ACC112 (cell line): ENCODE results near the gene SCAP.
"Not testable (repeated sequence)": the region's sequence is repeated elsewhere in the genome, so short reads cannot be mapped to it uniquely, and the experiment has no call there.

ENCODE experiments used
- H2AFZ ChIP-seq: fragments of 200-600 bp; sonication (generic); one replicate; pipeline ENCODE4 v1.6.0; 2017; ENCODE audit warnings: antibody characterized with exemption, low read length; ENCODE audit not compliant: unreplicated experiment
- H3K27ac ChIP-seq: fragments of 200-600 bp; sonication (generic); 2 replicates; pipeline ENCODE4 v1.5.1; 2014; ENCODE audit warnings: low read depth, mild to moderate bottlenecking, antibody characterized with exemption, low read length, moderate library complexity
- H3K27me3 ChIP-seq: fragments of 200-600 bp; sonication (generic); 2 replicates; pipeline ENCODE4 v1.6.1; 2014; ENCODE audit warnings: mild to moderate bottlenecking, antibody characterized with exemption, low read length, moderate library complexity, mixed read lengths; ENCODE audit not compliant: insufficient read depth
- H3K36me3 ChIP-seq: fragments of 200-600 bp; sonication (generic); 2 replicates; pipeline ENCODE4 v1.6.1; 2016; ENCODE audit warnings: mild to moderate bottlenecking, antibody characterized with exemption, low read length, moderate library complexity, mixed read lengths; ENCODE audit not compliant: insufficient read depth
- H3K4me1 ChIP-seq: fragments of 200-600 bp; sonication (generic); one replicate; pipeline ENCODE4 v1.6.1; 2016; ENCODE audit warnings: low read length, mixed read lengths; ENCODE audit not compliant: insufficient read depth, unreplicated experiment, control insufficient read depth
- H3K4me3 ChIP-seq: fragments of 200-600 bp; sonication (generic); 2 replicates; pipeline ENCODE4 v1.5.1; 2014; ENCODE audit warnings: mild to moderate bottlenecking, low read depth, low read length
- H3K79me2 ChIP-seq: fragments of 200-600 bp; sonication (generic); one replicate; pipeline ENCODE4 v1.6.0; 2016; ENCODE audit warnings: low read length; ENCODE audit not compliant: control insufficient read depth, unreplicated experiment, insufficient read depth

Gene SCAP

DNA sequence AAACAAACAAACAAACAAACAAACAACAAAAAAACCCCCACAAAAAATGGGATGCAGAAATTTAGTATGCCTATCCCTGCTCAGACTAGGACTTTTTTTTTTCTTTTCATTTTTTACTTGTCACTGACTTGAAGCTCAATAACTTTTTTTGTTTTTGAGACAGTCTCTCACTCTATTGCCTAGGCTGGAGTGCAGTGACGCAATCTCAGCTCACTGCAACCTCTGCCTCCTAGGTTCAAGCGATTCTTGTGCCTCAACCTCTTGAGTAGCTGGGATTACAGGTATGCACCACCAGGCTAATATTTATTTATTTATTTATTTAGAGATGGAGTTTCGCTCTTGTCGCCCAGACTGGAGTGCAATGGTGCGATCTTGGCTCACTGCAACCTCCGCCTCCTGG is 29.5 kb upstream of the SCAP start:
- H2AFZ ChIP-seq, H3K79me2 ChIP-seq, H3K4me1 ChIP-seq, H3K27ac ChIP-seq, H3K27me3 ChIP-seq, H3K4me3 ChIP-seq: not testable (repeated sequence)
- H3K36me3 ChIP-seq = peaks cover 13% of the 10 kb centered on the region

DNA sequence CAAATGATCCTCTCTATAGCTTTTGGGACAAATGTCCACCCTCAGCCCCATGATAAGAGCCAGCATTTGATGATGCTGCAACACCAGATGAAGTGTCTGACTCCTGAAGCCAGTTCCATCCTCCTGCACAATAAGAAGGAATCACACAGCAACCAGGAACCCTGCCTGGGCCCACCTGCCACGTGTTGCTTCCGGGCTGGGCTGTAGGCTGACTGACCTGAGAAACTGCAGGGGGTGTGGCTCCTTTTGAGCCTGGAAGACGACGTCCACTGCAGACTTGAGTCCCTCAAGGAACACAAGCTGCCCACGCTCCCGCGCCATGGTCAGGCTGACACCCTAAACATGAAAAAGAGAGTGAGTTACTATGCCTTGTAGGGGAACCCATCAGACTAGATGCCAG is 28.4 kb upstream of the SCAP start:
- no peaks in the 10 kb centered on the region for H3K4me1 ChIP-seq
- H3K4me3 ChIP-seq = no peak overlapping the region
- no peaks in the 10 kb centered on the region for H3K27me3 ChIP-seq
- H3K27ac ChIP-seq = no peak overlapping the region
- H3K36me3 ChIP-seq = 0 out of 2 replicates have a peak, but pooled peaks cover 4% of the 10 kb centered on the region
- no peaks in the 10 kb centered on the region for H3K79me2 ChIP-seq
- no peak overlapping the region for H2AFZ ChIP-seq

DNA sequence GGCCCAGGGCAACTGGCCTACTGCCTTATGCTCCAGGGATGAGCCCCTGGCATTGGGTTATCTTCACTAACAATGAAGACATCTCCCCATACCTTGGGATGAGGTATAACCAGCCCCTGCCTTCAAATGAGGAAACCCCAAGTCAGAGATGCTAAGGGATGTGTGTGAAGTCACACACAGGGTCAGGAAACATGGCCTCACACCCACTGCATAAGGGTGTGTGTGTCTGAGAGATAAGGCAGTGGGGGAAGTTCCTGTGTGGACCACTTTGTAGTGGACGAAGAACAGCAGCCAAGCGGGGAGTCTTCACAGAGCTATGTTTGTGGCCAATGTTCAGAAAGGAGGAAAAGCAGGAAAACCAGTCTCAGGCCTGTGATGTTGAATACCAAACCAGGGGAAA is 27.3 kb upstream of the SCAP start:
- no peaks in the 10 kb centered on the region for H3K27me3 ChIP-seq
- H3K4me3 ChIP-seq = no peak overlapping the region
- H3K27ac ChIP-seq = no peak overlapping the region
- H3K4me1 ChIP-seq = no peaks in the 10 kb centered on the region
- no peak overlapping the region for H2AFZ ChIP-seq
- no peaks in the 10 kb centered on the region for H3K36me3 ChIP-seq
- H3K79me2 ChIP-seq = no peaks in the 10 kb centered on the region

DNA sequence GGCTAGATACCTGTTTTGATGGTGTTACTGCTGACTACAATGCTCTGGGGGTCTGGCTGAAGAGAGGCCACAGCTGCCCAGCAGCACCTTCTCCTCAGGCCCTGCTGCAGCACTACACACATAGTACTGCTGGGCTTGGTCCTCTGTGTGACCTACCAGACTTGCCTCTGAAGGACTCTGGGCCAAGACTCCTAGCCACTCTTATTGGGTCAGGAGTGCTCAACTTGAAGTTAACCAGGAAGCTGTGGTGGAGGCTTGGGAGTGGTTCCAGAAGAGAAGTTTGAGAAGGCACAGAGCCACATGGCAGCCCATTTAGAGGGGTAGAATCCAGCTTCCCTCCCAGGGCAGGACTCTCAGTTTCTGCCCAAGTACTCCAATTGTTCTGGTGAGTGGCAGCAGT is 21.2 kb upstream of the SCAP start:
- H3K79me2 ChIP-seq = no peaks in the 10 kb centered on the region
- no peak overlapping the region for H3K27ac ChIP-seq

DNA sequence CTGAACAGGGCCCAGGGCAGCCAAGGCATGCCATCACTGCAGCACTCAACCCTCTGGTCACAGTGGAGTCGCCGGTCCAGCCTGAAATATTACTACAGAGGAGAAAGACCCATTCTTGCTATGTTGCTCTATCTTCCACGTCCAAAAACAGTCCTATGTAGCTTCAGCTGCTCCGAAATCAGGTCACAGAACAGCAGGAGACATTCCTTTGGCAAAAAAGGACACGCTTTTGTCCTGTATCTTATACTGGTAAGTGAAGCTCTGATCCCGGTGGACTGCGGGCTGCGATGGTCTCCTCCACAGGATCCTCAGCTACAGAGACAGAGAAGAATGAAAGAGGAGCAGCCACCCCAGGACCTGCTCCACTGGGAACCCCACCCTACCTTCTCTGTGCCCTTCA is 20.1 kb upstream of the SCAP start:
- H3K27ac ChIP-seq = no peak overlapping the region
- no peaks in the 10 kb centered on the region for H3K79me2 ChIP-seq
- H3K4me1 ChIP-seq = no peaks in the 10 kb centered on the region
- no peak overlapping the region for H2AFZ ChIP-seq
- no peak overlapping the region for H3K4me3 ChIP-seq
- peaks cover 10% of the 10 kb centered on the region; the same call in 1 of the 2 replicates for H3K36me3 ChIP-seq
- H3K27me3 ChIP-seq = no peaks in the 10 kb centered on the region

More for the DNA sequence above, 21.2 kb upstream of the SCAP start:
- no peak overlapping the region for H3K4me3 ChIP-seq
- peaks cover 10% of the 10 kb centered on the region; the same call in 1 of the 2 replicates for H3K36me3 ChIP-seq
- no peaks in the 10 kb centered on the region for H3K27me3 ChIP-seq
- no peak overlapping the region for H2AFZ ChIP-seq
- H3K4me1 ChIP-seq = no peaks in the 10 kb centered on the region

DNA sequence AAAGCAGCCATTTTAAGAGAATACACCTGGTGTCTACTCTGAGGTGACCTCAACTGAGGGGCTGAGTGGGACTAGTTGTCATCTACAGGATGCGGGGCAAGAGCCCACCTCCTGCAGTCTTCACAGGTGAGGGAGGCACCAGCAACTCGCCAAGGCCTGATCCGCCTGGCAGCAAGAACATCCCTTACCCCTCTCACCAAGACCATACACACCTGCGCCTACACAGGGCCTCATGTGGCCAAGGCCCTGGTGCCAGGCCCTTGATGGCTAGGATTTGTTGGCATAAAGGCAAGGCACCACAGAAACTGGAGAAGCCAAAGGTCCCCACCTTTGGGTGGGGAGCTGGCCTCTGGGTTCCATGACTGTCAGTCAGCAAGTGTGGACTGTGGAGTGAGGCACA is 19.4 kb upstream of the SCAP start:
- no peaks in the 10 kb centered on the region for H3K79me2 ChIP-seq
- H3K27me3 ChIP-seq = no peaks in the 10 kb centered on the region
- H3K4me3 ChIP-seq = no peak overlapping the region
- peaks cover 10% of the 10 kb centered on the region; the same call in 1 of the 2 replicates for H3K36me3 ChIP-seq
- H3K4me1 ChIP-seq = no peaks in the 10 kb centered on the region
- no peak overlapping the region for H2AFZ ChIP-seq
- no peak overlapping the region for H3K27ac ChIP-seq

DNA sequence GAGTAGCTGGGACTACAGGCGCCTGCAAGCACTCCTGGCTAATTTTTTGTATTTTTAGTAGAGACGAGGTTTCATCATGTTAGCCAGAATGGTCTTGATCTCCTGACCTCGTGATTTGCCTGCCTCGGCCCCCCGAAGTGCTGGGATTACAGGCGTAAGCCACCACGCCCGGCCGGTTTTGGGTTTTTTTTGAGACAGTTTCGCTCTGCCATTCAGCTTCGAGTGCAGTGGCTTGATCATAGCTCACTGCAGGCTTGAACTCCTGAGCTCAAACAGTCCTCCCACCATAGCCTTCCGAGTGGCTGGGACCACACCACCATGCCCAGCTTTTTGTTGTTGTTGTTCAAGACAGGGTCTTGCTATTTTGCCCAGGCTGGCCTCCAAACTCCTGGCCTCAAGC is 16.0 kb upstream of the SCAP start:
- no peak overlapping the region for H3K4me3 ChIP-seq
- no peaks in the 10 kb centered on the region for H3K79me2 ChIP-seq
- H3K27ac ChIP-seq = no peak overlapping the region
- H3K36me3 ChIP-seq = peaks cover 8% of the 10 kb centered on the region; the same call in 1 of the 2 replicates
- H2AFZ ChIP-seq = no peak overlapping the region
- H3K27me3 ChIP-seq = no peaks in the 10 kb centered on the region
- H3K4me1 ChIP-seq = no peaks in the 10 kb centered on the region

DNA sequence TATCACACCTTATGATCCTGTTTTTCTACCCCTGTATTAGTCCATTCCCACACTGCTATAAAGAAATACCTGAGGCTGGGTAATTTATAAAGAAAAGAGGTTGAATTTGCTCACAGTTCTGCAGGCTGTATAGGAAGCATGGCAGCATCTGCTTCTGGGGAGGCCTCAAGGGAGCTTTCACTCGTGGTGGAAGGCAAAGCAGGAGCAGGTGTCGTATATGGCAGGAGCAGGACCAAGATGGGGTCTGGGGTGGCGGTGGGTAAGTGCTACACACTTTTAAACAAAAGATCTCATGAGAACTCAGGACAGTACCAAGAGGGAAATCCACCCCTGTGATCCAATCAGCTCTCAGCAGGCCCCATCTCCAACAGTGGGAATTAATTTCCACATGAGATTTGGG is 15.4 kb upstream of the SCAP start:
- no peak overlapping the region for H3K4me3 ChIP-seq
- no peak overlapping the region for H2AFZ ChIP-seq
- H3K36me3 ChIP-seq = peaks cover 7% of the 10 kb centered on the region; the same call in 1 of the 2 replicates
- no peaks in the 10 kb centered on the region for H3K79me2 ChIP-seq
- H3K4me1 ChIP-seq = no peaks in the 10 kb centered on the region
- H3K27me3 ChIP-seq = no peaks in the 10 kb centered on the region
- H3K27ac ChIP-seq = no peak overlapping the region

DNA sequence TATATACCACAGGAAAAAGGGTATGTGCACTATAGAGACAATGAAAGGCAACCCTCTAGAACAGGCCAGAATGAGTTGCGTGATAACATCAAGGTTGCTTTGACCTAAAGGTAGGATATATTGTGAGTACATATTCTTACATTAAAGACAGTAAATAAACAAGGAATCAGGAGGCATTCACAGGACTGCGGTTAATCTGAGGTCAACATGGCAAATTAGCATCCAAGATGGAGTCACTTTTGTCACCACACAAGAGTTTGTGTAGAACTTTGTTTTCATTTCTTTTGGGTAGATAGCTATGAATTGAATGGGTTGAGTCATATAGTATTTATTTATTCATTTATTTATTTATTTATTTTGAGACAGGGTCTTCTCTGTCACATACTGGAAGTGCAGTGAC is 11.5 kb upstream of the SCAP start:
- Histone ChIP-seq H3K4me3 (no peak overlapping the region), H2AFZ (no peak overlapping the region), H3K36me3 (no peaks in the 10 kb centered on the region), H3K27ac (no peak overlapping the region), H3K79me2 (no peaks in the 10 kb centered on the region), H3K4me1 (no peaks in the 10 kb centered on the region), H3K27me3 (no peaks in the 10 kb centered on the region)

DNA sequence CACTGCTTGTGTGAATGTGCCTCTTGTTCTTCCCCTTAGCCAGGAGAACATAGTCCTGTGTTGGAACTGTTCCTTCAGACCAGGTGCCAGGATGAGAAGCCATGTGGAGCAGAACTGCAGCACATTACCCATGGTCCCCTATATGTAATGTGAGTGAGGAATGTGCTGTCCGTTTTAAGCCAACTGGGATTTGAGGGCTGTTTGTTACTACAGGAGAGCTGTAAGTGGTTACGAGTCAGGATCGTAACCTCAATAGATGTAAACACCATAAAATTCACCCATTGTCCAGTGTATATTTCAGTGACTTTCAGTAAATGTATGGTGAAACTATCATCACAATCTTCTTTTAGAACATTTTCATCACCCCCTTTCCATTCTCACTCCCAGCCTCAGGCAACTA is 10.1 kb upstream of the SCAP start:
- Histone ChIP-seq H3K4me3 (no peak overlapping the region), H3K36me3 (no peaks in the 10 kb centered on the region), H2AFZ (no peak overlapping the region), H3K27me3 (no peaks in the 10 kb centered on the region), H3K27ac (no peak overlapping the region), H3K79me2 (no peaks in the 10 kb centered on the region), H3K4me1 (no peaks in the 10 kb centered on the region)

DNA sequence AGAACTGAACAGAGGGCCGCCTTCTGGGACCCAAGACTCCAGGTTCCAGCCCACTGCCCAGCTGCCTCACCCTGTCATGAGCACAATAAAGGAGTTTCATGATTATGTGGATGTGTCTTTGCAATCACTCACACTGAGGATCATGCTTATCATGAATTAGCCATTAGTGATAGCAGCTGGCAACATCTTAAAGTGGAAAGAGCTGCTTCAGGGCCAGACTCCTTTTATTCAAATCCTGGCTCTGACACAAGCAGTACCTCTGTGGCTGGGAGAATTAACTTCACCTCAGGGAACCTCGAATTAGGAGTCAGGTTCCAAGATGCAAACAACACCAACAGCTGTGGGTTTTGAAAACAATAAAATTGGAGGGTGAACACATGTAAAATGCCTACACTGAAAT is 6.6 kb upstream of the SCAP start:
- Histone ChIP-seq H3K4me3 (no peak overlapping the region), H2AFZ (no peak overlapping the region), H3K27ac (no peak overlapping the region)

More for the DNA sequence above, 6.6 kb upstream of the SCAP start:
- Histone ChIP-seq H3K36me3 (no peaks in the 10 kb centered on the region), H3K79me2 (no peaks in the 10 kb centered on the region), H3K4me1 (no peaks in the 10 kb centered on the region), H3K27me3 (no peaks in the 10 kb centered on the region)
